Neutrophil (primary cell): ENCODE data around the gene EBP.

Source experiments
- H3K27ac ChIP-seq: fragments of 200-600 bp; sonication (generic); 2 replicates; pipeline ENCODE4 v1.5.1; 2016; ENCODE audit warnings: mild to moderate bottlenecking, moderate library complexity
- H3K27me3 ChIP-seq: fragments of 200-600 bp; sonication (generic); 2 replicates; pipeline ENCODE4 v1.6.0; 2016; ENCODE audit warnings: mild to moderate bottlenecking
- H3K36me3 ChIP-seq: fragments of 200-600 bp; sonication (generic); 2 replicates; pipeline ENCODE4 v1.5.1; 2017
- H3K4me1 ChIP-seq, 2 experiments: fragments of 200-600 bp in 1 of 2; sonication (generic) in 1 of 2; 1 replicate in 1 of 2; 2 replicates in 1 of 2; pipeline versions ENCODE4 v1.5.1 to v1.6.1; 2013 to 2016; ENCODE audit warnings: low read depth in 1 of 2, low read length in 1 of 2, mild to moderate bottlenecking in 1 of 2, moderate library complexity in 1 of 2; ENCODE audit not compliant: control insufficient read depth in 1 of 2, insufficient read depth in 1 of 2
- H3K4me3 ChIP-seq, 2 experiments: fragments of 200-600 bp in 1 of 2; sonication (generic) in 1 of 2; 1 replicate in 1 of 2; 2 replicates in 1 of 2; pipeline ENCODE4 v1.5.1; 2013 to 2016; ENCODE audit warnings: low read depth in 1 of 2, low read length in 1 of 2, mild to moderate bottlenecking in 1 of 2, moderate library complexity in 1 of 2
- H3K9me3 ChIP-seq: fragments of 200-600 bp; sonication (generic); 2 replicates; pipeline ENCODE4 v1.5.1; 2016
- TF ChIP-seq, protein P1 (sequence below): fragments of 200-600 bp; sonication (generic); IDR thresholded peaks from 2 replicates; pipeline ENCODE4 v1.5.1; 2016; ENCODE audit warnings: antibody characterized with exemption

Gene EBP

DNA sequence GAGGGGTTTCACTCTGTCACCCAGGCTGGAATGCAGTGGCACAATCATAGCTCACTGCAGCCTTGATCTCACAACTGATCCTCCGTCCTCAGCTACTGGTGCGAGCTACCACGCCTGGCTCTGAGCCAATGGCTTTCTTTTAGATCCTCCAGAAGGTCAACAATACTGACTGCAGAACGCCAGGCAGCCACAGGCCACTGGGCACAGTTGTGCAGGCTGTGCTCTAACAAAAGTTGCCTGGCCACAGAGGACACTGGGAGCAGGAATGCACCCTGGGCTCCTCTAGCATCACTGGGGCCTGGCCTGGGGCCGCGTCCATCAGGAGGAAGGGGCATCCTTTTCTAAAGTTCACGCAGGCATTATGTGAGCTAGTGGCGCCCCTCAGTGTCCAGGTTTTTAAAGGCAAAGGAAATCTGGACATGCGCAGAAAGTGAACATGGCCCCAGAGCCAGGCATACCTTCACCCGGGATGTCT lies 27.7 kb upstream of the EBP start:
- no peaks in the 10 kb centered on the region for H3K4me1 ChIP-seq
- TF ChIP-seq, protein P1, sequence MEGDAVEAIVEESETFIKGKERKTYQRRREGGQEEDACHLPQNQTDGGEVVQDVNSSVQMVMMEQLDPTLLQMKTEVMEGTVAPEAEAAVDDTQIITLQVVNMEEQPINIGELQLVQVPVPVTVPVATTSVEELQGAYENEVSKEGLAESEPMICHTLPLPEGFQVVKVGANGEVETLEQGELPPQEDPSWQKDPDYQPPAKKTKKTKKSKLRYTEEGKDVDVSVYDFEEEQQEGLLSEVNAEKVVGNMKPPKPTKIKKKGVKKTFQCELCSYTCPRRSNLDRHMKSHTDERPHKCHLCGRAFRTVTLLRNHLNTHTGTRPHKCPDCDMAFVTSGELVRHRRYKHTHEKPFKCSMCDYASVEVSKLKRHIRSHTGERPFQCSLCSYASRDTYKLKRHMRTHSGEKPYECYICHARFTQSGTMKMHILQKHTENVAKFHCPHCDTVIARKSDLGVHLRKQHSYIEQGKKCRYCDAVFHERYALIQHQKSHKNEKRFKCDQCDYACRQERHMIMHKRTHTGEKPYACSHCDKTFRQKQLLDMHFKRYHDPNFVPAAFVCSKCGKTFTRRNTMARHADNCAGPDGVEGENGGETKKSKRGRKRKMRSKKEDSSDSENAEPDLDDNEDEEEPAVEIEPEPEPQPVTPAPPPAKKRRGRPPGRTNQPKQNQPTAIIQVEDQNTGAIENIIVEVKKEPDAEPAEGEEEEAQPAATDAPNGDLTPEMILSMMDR, result no peak
- H3K9me3 ChIP-seq, result no peaks in the 10 kb centered on the region
- H3K27ac ChIP-seq, result no peak overlapping the region
- no peaks in the 10 kb centered on the region for H3K36me3 ChIP-seq
- no peak overlapping the region for H3K4me3 ChIP-seq
- H3K27me3 ChIP-seq, result no peaks in the 10 kb centered on the region

DNA sequence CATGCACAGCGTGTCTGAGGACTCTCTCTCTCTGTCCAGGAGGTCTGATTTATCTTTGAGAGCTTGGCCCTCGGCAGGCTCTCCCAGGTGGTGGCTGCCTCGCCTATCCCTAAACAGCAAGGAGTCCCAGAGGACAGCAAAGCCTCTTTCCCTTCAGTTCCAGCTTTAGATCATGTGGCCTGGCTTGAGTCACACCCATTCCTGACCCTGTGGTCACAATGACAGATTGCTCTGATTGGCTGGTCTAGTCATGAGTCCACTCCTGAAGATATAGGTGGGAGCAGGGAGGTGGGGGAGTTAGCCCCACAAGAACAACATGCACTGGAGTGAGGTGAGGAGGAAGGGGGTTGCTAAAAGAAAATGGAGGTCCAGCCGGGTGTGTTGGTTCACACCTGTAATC lies 24.9 kb upstream of the EBP start:
- H3K9me3 ChIP-seq, result no peaks in the 10 kb centered on the region
- TF ChIP-seq, protein P1, result no peak

DNA sequence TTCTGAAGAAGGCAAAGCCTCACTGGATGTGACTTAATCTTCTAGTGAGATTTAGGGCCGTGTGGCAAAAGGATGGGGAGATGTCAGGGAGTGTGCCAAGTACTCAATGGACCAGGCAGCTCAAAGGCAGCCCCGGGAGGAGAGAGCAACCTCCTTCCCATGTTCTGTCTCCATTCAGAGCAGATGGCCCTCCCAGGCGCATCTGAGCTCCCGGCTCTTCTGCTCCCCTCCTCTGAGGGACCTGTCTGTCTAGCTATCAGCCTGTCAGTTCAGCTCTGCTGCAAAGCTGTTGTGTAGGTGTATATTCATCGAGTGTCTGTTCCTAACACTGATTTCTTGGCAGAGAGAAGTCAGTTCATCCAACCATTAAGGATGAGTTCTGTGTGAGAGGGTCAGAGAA lies 23.7 kb upstream of the EBP start:
- no peaks in the 10 kb centered on the region for H3K36me3 ChIP-seq
- no peak overlapping the region for H3K27ac ChIP-seq
- no peaks in the 10 kb centered on the region for H3K4me1 ChIP-seq
- H3K9me3 ChIP-seq, result no peaks in the 10 kb centered on the region
- no peak overlapping the region for H3K4me3 ChIP-seq
- no peaks in the 10 kb centered on the region for H3K27me3 ChIP-seq
- TF ChIP-seq, protein P1, result no peak

More for the DNA sequence above, 24.9 kb upstream of the EBP start:
- H3K36me3 ChIP-seq, result no peaks in the 10 kb centered on the region
- no peak overlapping the region for H3K4me3 ChIP-seq
- H3K27ac ChIP-seq, result no peak overlapping the region
- H3K4me1 ChIP-seq, result no peaks in the 10 kb centered on the region
- H3K27me3 ChIP-seq, result no peaks in the 10 kb centered on the region

DNA sequence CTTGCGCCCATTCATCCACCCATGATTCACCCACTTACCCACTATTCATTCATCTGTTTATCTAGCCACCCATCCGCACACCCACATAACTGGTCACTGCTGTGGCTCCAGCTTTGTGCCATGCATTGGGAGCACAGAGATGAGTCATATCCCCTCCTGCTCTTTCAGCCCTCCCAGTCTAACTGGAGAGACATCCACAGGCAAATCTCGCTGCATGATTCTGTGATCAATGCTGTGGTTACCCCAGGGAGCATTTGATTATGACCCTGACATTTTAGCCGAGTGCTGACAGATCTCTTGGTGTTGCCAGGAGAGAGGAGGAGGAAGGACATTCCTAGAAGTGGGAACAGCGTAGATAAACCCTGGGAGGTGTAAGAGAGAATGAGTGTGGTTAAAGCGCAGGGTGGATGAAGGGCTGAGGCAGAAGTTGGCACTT lies 23.2 kb upstream of the EBP start:
- TF ChIP-seq, protein P1, result no peak
- no peak overlapping the region for H3K4me3 ChIP-seq
- no peaks in the 10 kb centered on the region for H3K36me3 ChIP-seq
- H3K9me3 ChIP-seq, result no peaks in the 10 kb centered on the region
- H3K27ac ChIP-seq, result no peak overlapping the region
- no peaks in the 10 kb centered on the region for H3K4me1 ChIP-seq
- no peaks in the 10 kb centered on the region for H3K27me3 ChIP-seq

DNA sequence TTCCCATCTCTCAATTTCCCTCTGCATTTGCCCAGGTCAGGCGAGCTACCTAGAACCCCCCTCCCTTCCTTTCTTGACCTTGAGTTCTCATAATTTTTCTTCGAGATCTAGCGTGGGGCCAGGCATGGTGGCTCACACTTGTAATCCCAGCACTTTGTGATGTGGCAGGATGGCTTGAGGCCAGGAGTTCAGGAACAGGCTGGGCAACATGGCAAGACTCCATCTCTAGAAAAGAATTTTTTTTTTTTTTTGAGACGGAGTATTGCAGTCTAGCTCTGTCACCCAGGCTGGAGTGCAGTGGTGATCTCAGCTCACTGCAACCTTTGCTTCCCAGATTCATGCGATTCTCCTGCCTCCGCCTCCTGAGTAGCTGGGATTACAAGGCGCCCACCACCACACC lies 17.3 kb upstream of the EBP start:
- Histone ChIP-seq H3K4me1 (peaks cover 2% of the 10 kb centered on the region in 2 experiments), H3K27me3 (no peaks in the 10 kb centered on the region), H3K9me3 (no peaks in the 10 kb centered on the region), H3K27ac (no peak overlapping the region), H3K4me3 (no peak overlapping the region), H3K36me3 (no peaks in the 10 kb centered on the region)
- TF ChIP-seq, protein P1, result no peak

DNA sequence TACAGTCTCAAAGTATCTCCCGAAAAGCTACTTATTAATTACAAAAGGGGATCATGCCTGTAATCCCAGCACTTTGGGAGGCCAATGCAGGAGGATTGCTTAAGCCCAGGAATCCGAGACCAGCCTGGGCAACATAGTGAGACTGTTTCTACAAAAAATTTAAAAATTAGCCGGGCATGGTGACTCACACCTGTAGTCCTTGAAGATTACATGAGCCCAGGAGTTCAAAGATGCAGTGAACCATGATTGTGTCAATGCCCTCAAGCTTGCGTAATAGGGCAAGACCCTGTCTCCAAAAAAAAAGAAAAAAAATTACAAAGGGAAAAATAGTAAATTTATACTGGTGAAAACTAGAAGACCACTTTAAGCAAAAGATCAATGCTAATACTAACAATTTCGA lies 16.1 kb upstream of the EBP start:
- Histone ChIP-seq H3K9me3 (no peaks in the 10 kb centered on the region), H3K4me3 (no peak overlapping the region), H3K27me3 (no peaks in the 10 kb centered on the region), H3K27ac (no peak overlapping the region), H3K4me1 (peaks cover 6 to 7% of the 10 kb centered on the region in 2 experiments), H3K36me3 (no peaks in the 10 kb centered on the region)
- TF ChIP-seq, protein P1, result no peak
